Measurements from ENCODE around the gene BEST4.

DNA sequence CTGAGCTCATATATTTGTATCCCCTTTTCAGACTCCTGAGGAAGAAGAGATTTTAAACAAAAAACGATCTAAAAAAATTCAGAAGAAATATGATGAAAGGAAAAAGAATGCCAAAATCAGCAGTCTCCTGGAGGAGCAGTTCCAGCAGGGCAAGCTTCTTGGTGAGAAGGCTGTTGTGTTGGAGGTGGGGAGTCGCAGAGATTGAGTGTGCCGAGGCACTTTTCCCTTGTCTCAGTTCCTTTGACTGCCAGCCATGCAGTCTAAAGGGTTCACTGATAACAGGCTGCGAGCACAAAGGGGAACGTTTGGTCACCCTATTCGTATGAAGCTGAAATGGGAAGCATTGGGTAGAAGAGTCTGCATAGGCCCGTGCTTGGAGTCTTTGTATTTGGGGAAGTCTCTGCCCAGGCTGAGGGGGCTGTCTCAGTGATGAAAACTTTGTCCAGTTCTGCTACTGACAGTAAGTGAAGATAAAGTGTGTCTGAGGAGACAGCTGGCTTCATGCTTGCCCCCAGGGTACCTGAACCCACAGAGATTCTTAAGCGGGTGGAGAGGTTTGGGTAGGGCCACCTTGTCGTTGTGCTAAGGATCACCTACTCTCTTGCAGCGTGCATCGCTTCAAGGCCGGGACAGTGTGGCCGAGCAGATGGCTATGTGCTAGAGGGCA, 9.9 kb downstream of the BEST4 start:
- TF ChIP-seq EZH2 (IDR thresholded peaks at IDR 0.05; ENCODE audit: insufficient read depth, poor library complexity, severe bottlenecking) (no peak), EZH2phosphoT487 (IDR thresholded peaks at IDR 0.05; ENCODE audit: insufficient read depth, low read depth) (no peak)
